ENCODE measurements around the gene MAP2K6.

DNA sequence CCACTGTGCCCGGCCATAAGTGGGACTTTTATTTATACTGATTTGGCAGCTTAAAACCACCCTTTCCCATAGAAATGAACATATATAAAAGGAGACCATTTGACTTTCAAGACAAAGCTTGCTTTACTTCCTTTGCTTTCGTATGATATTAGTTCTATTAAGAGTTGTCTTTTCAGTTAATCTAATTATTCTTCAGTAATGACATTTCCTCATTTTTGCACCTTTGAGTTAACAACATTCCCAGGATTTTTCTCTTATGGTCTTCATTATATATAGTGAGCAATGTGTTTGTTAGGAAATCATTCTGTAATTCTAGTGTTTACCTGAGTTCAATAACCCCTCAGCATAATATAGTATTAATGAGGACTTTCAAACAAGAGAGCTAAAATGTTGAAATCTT is 173.8 kb downstream of the MAP2K6 start:
- TF ChIP-seq, protein P1, sequence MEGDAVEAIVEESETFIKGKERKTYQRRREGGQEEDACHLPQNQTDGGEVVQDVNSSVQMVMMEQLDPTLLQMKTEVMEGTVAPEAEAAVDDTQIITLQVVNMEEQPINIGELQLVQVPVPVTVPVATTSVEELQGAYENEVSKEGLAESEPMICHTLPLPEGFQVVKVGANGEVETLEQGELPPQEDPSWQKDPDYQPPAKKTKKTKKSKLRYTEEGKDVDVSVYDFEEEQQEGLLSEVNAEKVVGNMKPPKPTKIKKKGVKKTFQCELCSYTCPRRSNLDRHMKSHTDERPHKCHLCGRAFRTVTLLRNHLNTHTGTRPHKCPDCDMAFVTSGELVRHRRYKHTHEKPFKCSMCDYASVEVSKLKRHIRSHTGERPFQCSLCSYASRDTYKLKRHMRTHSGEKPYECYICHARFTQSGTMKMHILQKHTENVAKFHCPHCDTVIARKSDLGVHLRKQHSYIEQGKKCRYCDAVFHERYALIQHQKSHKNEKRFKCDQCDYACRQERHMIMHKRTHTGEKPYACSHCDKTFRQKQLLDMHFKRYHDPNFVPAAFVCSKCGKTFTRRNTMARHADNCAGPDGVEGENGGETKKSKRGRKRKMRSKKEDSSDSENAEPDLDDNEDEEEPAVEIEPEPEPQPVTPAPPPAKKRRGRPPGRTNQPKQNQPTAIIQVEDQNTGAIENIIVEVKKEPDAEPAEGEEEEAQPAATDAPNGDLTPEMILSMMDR (IDR thresholded peaks at IDR 0.05 in 2 of 3, conservative IDR thresholded peaks at IDR 0.05 in 1 of 3; ENCODE audit: control insufficient read depth in 2 of 3, extremely low read depth in 1 of 3, insufficient read depth in 1 of 3, low read depth in 3 of 3, low read length in 3 of 3), result no peak
- no peak for TF ChIP-seq SP1 (IDR thresholded peaks at IDR 0.05; ENCODE audit: low read depth, low read length)
- TF ChIP-seq NFIC (IDR thresholded peaks at IDR 0.05; ENCODE audit: low read depth, low read length), result no peak
- TF ChIP-seq, protein P2, sequence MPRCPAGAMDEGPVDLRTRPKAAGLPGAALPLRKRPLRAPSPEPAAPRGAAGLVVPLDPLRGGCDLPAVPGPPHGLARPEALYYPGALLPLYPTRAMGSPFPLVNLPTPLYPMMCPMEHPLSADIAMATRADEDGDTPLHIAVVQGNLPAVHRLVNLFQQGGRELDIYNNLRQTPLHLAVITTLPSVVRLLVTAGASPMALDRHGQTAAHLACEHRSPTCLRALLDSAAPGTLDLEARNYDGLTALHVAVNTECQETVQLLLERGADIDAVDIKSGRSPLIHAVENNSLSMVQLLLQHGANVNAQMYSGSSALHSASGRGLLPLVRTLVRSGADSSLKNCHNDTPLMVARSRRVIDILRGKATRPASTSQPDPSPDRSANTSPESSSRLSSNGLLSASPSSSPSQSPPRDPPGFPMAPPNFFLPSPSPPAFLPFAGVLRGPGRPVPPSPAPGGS (IDR thresholded peaks at IDR 0.05; ENCODE audit: borderline replicate concordance, insufficient read depth, low read depth, low read length, poor library complexity, severe bottlenecking), result no peak
- TF ChIP-seq ZNF207 (IDR thresholded peaks at IDR 0.05; ENCODE audit: borderline replicate concordance), result no peak
- no peak for TF ChIP-seq SPI1 (IDR thresholded peaks at IDR 0.05; ENCODE audit: borderline replicate concordance, insufficient read depth, low read depth, low read length)
- TF ChIP-seq POLR2A (IDR thresholded peaks at IDR 0.05; ENCODE audit: low read depth, low read length), result no peak
- TF ChIP-seq SMC3 (IDR thresholded peaks at IDR 0.05; ENCODE audit: borderline replicate concordance, low read length), result no peak
- no peak for TF ChIP-seq NBN (IDR thresholded peaks at IDR 0.05)
- TF ChIP-seq, protein P3, sequence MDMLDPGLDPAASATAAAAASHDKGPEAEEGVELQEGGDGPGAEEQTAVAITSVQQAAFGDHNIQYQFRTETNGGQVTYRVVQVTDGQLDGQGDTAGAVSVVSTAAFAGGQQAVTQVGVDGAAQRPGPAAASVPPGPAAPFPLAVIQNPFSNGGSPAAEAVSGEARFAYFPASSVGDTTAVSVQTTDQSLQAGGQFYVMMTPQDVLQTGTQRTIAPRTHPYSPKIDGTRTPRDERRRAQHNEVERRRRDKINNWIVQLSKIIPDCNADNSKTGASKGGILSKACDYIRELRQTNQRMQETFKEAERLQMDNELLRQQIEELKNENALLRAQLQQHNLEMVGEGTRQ (IDR thresholded peaks at IDR 0.05; ENCODE audit: borderline replicate concordance, low read depth, low read length), result no peak
